Breast epithelium (tissue), 4 donors: Measurements from ENCODE around the gene SPATS1. TPM values are rescaled to one million over a fixed set of nuclear protein-coding genes. Genes with fewer than 3 reads are reported as not detected.

Experiments used
- DNase-seq, 2 donors: peaks; one replicate each; pipeline ENCODE4 v3.0.0-alpha.2; 2019; ENCODE audit warnings: low spot score in 2 of 2
- H3K27ac ChIP-seq, 2 donors: fragments of 200-600 bp; sonication (generic) in 1 of 2; one replicate each; pipeline ENCODE4 v1.5.1; 2016 to 2019; ENCODE audit warnings: mild to moderate bottlenecking in 1 of 2
- H3K27me3 ChIP-seq, 2 donors: fragments of 200-600 bp; sonication (generic) in 1 of 2; one replicate each; pipeline versions ENCODE4 v1.5.1 to v1.6.0; 2017 to 2019; ENCODE audit warnings: control low read depth in 1 of 2, mild to moderate bottlenecking in 1 of 2
- H3K36me3 ChIP-seq: fragments of 200-600 bp; one replicate; pipeline ENCODE4 v1.5.1; 2019
- H3K4me1 ChIP-seq, 2 donors: fragments of 200-600 bp; sonication (generic); one replicate each; pipeline ENCODE4 v1.5.1; 2016 to 2019; ENCODE audit warnings: control low read depth in 1 of 2
- H3K4me3 ChIP-seq, 3 donors: fragments of 200-600 bp; sonication (generic); 1 replicate in 2 of 3; 2 replicates in 1 of 3; pipeline ENCODE4 v1.5.1; 2016 to 2019; ENCODE audit warnings: mild to moderate bottlenecking in 3 of 3, moderate library complexity in 2 of 3
- H3K9me3 ChIP-seq, 2 donors: fragments of 200-600 bp; sonication (generic) in 1 of 2; one replicate each; pipeline ENCODE4 v1.5.1; 2016 to 2019; ENCODE audit warnings: control low read depth in 1 of 2
- CTCF ChIP-seq, 3 donors: fragments of 450-650 bp; IDR thresholded peaks; one replicate each; pipeline ENCODE4 v1.5.1; 2016 to 2017; ENCODE audit warnings: antibody characterized with exemption in 3 of 3, mild to moderate bottlenecking in 3 of 3, moderate library complexity in 3 of 3
- POLR2A ChIP-seq: fragments of 450-650 bp; IDR thresholded peaks from one replicate; pipeline ENCODE4 v1.6.1; 2016; ENCODE audit warnings: antibody characterized with exemption, mild to moderate bottlenecking, moderate library complexity
- POLR2AphosphoS5 ChIP-seq, 3 donors: sonication (generic); formaldehyde crosslinking; IDR thresholded peaks; one replicate each; pipeline ENCODE4 v1.6.1; 2017; ENCODE audit warnings: antibody characterized with exemption in 3 of 3
- intact Hi-C: fragments of 100-400 bp; cut with DNase I; formaldehyde crosslinking; loops from one replicate; pipeline ENCODE4 v1.15.1; 2023; ENCODE audit warnings: low total_unique reads
- total RNA-seq, 3 donors: library from RNA; depleted of rRNA; stranded (reverse); fragments of >200 nt; gene quantifications; one replicate each; pipeline ENCODE4 v1.1.0, GENCODE V29; 2016

Gene SPATS1
- total RNA-seq, 3 donors from 2014 or later, result not detected

- Histone ChIP-seq H3K9me3 (no peaks in the 10 kb centered on the region), H3K4me1 (peaks cover 3 to 6% of the 10 kb centered on the region in 2 donors), H3K27me3 (no peaks in the 10 kb centered on the region), H3K36me3 (no peaks in the 10 kb centered on the region), H3K27ac (no peak overlapping the region), H3K4me3 (no peak overlapping the region)
- DNase-seq, result no peak
- TF ChIP-seq POLR2A (no peak), POLR2AphosphoS5 (IDR thresholded peaks at IDR 0.05) (no peak), CTCF (IDR thresholded peaks at IDR 0.05) (no peak)
- intact Hi-C loops, result no loop called here
Measured at GRCh38 chr6:44390158-44390683, 47.8 kb downstream of the SPATS1 start.

Other genes starting within 250 kb of the SPATS1 start
- 10 to 100 TPM; 24.6 to 55.7 (median 30.4) TPM for gene MRPL14, start 215.2 kb upstream of the SPATS1 start, total RNA-seq
- gene TMEM63B, start 215.1 kb upstream of the SPATS1 start, total RNA-seq, result 10 to 100 TPM; 16.7 to 21.8 (median 18.9) TPM
- 1 to 10 TPM; 1.1 to 3.8 (median 2.9) TPM for gene CAPN11, start 183.8 kb upstream of the SPATS1 start, total RNA-seq
- 1 to 10 TPM in 2 of 3 donors, under 1 TPM in 1; 0.88 to 3.4 (median 2.9) TPM for gene MYMX, start 125.7 kb upstream of the SPATS1 start, total RNA-seq
- 100 to 1,000 TPM; 106 to 140 (median 110) TPM for gene SLC29A1, start 119.1 kb upstream of the SPATS1 start, total RNA-seq
- 100 to 1,000 TPM; 643 to 810 (median 662) TPM for gene HSP90AB1, start 95.5 kb upstream of the SPATS1 start, total RNA-seq
- gene SLC35B2, start 85.1 kb upstream of the SPATS1 start, total RNA-seq, result 10 to 100 TPM; 32.8 to 50.5 (median 38.1) TPM
- gene NFKBIE, start 77.1 kb upstream of the SPATS1 start, total RNA-seq, result 10 to 100 TPM in 2 of 3 donors, 1 to 10 TPM in 1; 4.0 to 25.9 (median 14.4) TPM
- under 1 TPM in 1 of 3 donors, not detected in 2; 0.15 TPM for gene TMEM151B, start 72.2 kb upstream of the SPATS1 start, total RNA-seq
- gene AARS2, start 29.3 kb upstream of the SPATS1 start, total RNA-seq, result 10 to 100 TPM in 2 of 3 donors, 1 to 10 TPM in 1; 6.9 to 16.5 (median 12.8) TPM
- 10 to 100 TPM; 21.1 to 29.1 (median 22.0) TPM for gene CDC5L, start 45.1 kb downstream of the SPATS1 start, total RNA-seq